Stimulated activated CD8-positive, alpha-beta memory T cell treated with anti-CD3 and anti-CD28 coated beads, Interleukin-4, amount 100 ng/mL, for 1 hour (primary cell): ENCODE results near the gene ITSN1.
"Not testable (repeated sequence)": the region's sequence is repeated elsewhere in the genome, so short reads cannot be mapped to it uniquely, and the experiment has no call there.

Experiments
- DNase-seq, 2 donors: peaks; one replicate each; pipeline ENCODE4 v3.0.0-alpha.2; 2020; ENCODE audit warnings: low read depth in 2 of 2, low spot score in 1 of 2

Gene ITSN1

GRCh38 chr21:33859373-33860102, 217.2 kb downstream of the ITSN1 start:
- no peak for DNase-seq

- no peak for DNase-seq
Observed at GRCh38 chr21:33860332-33860879, 218.1 kb downstream of the ITSN1 start.

GRCh38 chr21:33861125-33861524, 218.8 kb downstream of the ITSN1 start:
- no peak for DNase-seq

- not testable (repeated sequence) for DNase-seq
Observed at GRCh38 chr21:33863191-33863590, 220.9 kb downstream of the ITSN1 start.

- DNase-seq, result no peak
Observed at GRCh38 chr21:33864150-33864549, 221.8 kb downstream of the ITSN1 start.

- no peak for DNase-seq
Observed at GRCh38 chr21:33865176-33865575, 222.9 kb downstream of the ITSN1 start.

GRCh38 chr21:33865996-33866575, 223.8 kb downstream of the ITSN1 start:
- DNase-seq, result no peak

- no peak for DNase-seq
Observed at GRCh38 chr21:33866826-33867225, 224.5 kb downstream of the ITSN1 start.

- DNase-seq, result not testable (repeated sequence)
Observed at GRCh38 chr21:33867868-33868267, 225.6 kb downstream of the ITSN1 start.

GRCh38 chr21:33869873-33870272, 227.6 kb downstream of the ITSN1 start:
- DNase-seq, result no peak

- DNase-seq, result no peak
Observed at GRCh38 chr21:33870768-33871167, 228.5 kb downstream of the ITSN1 start.

GRCh38 chr21:33871171-33871570, 228.9 kb downstream of the ITSN1 start:
- DNase-seq, result no peak

- DNase-seq, result no peak
Observed at GRCh38 chr21:33872881-33873515, 230.7 kb downstream of the ITSN1 start.

GRCh38 chr21:33874161-33874560, 231.9 kb downstream of the ITSN1 start:
- no peak for DNase-seq

- no peak for DNase-seq
Observed at GRCh38 chr21:33875026-33875695, 232.9 kb downstream of the ITSN1 start.

- DNase-seq, result no peak
Observed at GRCh38 chr21:33878824-33879223, 236.5 kb downstream of the ITSN1 start.

- DNase-seq, result no peak
Observed at GRCh38 chr21:33880626-33881025, 238.3 kb downstream of the ITSN1 start.

- DNase-seq, result no peak
Observed at GRCh38 chr21:33881689-33882440, 239.6 kb downstream of the ITSN1 start.

GRCh38 chr21:33883118-33883517, 240.8 kb downstream of the ITSN1 start:
- no peak for DNase-seq

GRCh38 chr21:33884376-33885171, 242.3 kb downstream of the ITSN1 start:
- DNase-seq, result no peak
